Esophagus squamous epithelium (tissue), 5 donors: ENCODE results near the gene ATP8A1. TPM values are rescaled to one million over a fixed set of nuclear protein-coding genes. Genes with fewer than 3 reads are reported as not detected.
"Not testable (repeated sequence)": the region's sequence is repeated elsewhere in the genome, so short reads cannot be mapped to it uniquely, and the experiment has no call there.

Source experiments
- DNase-seq: peaks from one replicate; lab custom pipeline; 2025; lab: John Stamatoyannopoulos, UW
- H3K27ac ChIP-seq, 4 donors: fragments of 200-600 bp; sonication (generic); one replicate each; pipeline ENCODE4 v1.5.1; 2016 to 2019; ENCODE audit warnings: mild to moderate bottlenecking in 1 of 4
- H3K27me3 ChIP-seq, 4 donors: fragments of 200-600 bp; sonication (generic); 1 replicate in 3 of 4; 2 replicates in 1 of 4; pipeline versions ENCODE4 v1.5.1 to v1.6.0; 2017 to 2021; ENCODE audit warnings: antibody characterized with exemption in 1 of 4
- H3K36me3 ChIP-seq, 3 donors: fragments of 200-600 bp; sonication (generic); one replicate each; pipeline ENCODE4 v1.5.1; 2016 to 2019
- H3K4me1 ChIP-seq, 3 donors: fragments of 200-600 bp; sonication (generic); one replicate each; pipeline ENCODE4 v1.5.1; 2017 to 2019
- H3K4me3 ChIP-seq, 4 donors: fragments of 200-600 bp; sonication (generic); 1 replicate in 3 of 4; 2 replicates in 1 of 4; pipeline ENCODE4 v1.5.1; 2016 to 2019; ENCODE audit warnings: mild to moderate bottlenecking in 2 of 4, moderate library complexity in 1 of 4
- H3K9me3 ChIP-seq, 3 donors: fragments of 200-600 bp; sonication (generic); one replicate each; pipeline ENCODE4 v1.5.1; 2016 to 2019
- CTCF ChIP-seq, 6 experiments: fragments of 450-650 bp in 4 of 6; fragments of 200-600 bp in 2 of 6; sonication (generic) in 2 of 6; IDR thresholded peaks; one replicate each; pipeline ENCODE4 v1.5.1; 2016 to 2019; ENCODE audit warnings: antibody characterized with exemption in 6 of 6, mild to moderate bottlenecking in 4 of 6, moderate library complexity in 4 of 6
- POLR2A ChIP-seq, 4 donors: fragments of 450-650 bp; IDR thresholded peaks; one replicate each; pipeline ENCODE4 v1.6.1; 2017; ENCODE audit warnings: antibody characterized with exemption in 4 of 4, mild to moderate bottlenecking in 4 of 4, moderate library complexity in 3 of 4
- WGBS, 2 donors: methylation state at CpG; one replicate each; pipeline ENCODE4 v1.1.5; 2018; 5-methylcytosine and 5-hydroxymethylcytosine counted together
- intact Hi-C: fragments of 100-400 bp; cut with DNase I; formaldehyde crosslinking; loops from one replicate; pipeline ENCODE4 v1.15.0; 2022
- total RNA-seq, 4 donors: library from RNA; depleted of rRNA; stranded (reverse); fragments of >200 nt; gene quantifications; one replicate each; pipeline ENCODE4 v1.1.0, GENCODE V29; 2016
- donor health status: DM: yes; HTN: yes; CAD: no.

The ATP8A1 gene
- total RNA-seq, 4 donors from 2014 or later: 1.9 to 11.8 (median 3.3) TPM

DNA sequence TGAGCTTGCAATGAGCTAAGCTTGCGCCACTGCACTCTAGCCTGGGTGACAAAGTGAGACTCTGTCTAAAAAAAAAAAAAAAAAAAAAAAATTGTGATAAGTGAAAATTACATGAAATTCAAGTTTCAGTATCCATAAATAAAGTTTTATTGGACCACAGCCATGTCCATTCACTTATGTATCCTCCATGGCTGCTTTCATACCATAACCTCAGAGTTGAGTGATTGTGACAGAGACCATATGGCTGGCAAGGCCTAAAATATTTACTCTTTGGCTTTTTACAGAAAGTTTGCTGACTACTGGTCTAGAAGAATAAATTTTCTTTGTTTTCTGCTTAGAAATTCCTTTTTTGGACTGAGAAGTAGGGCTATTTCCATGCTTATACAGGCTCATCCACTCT is 271.4 kb downstream of the ATP8A1 start:
- Histone ChIP-seq H3K9me3 (no peaks in the 10 kb centered on the region), H3K36me3 (no peaks in the 10 kb centered on the region), H3K4me3 (no peak overlapping the region), H3K27me3 (peaks cover 0 to 3% (median 0%) of the 10 kb centered on the region in 4 donors), H3K27ac (no peak overlapping the region), H3K4me1 (no peaks in the 10 kb centered on the region)
- TF ChIP-seq CTCF (IDR thresholded peaks at IDR 0.05): no peak
- no peak for TF ChIP-seq POLR2A (IDR thresholded peaks at IDR 0.05)
- no peak for DNase-seq
- 89 to 100% methylated on average over 1 of the region's 1 CpG for WGBS, 2 donors
- intact Hi-C loops: no loop called here

DNA sequence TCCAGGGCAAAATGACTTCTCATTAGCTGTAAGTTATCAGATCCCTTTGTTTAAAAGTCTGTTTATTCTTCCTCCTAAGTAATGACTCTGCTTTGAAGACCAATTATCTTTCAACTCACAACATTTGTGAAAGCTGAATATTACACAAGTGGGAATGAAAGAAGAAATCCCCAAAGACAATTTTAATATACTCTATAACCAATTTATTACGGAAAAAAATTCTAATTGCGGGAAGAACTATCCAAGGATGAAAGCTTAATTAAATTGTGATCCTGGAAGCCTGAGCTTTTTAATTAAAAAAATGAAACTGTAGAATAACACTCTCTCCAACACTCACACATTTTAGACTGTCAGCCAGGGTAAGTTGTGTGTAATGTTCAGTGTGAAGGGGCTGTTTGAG is 275.2 kb downstream of the ATP8A1 start:
- H3K9me3 ChIP-seq: no peaks in the 10 kb centered on the region
- no peak overlapping the region for H3K27ac ChIP-seq
- peaks cover 0 to 3% (median 0%) of the 10 kb centered on the region in 4 donors for H3K27me3 ChIP-seq
- no peak overlapping the region for H3K4me3 ChIP-seq
- no peaks in the 10 kb centered on the region for H3K4me1 ChIP-seq
- DNase-seq: no peak
- TF ChIP-seq POLR2A (IDR thresholded peaks at IDR 0.05) (no peak), CTCF (IDR thresholded peaks at IDR 0.05) (no peak)
- WGBS, 2 donors: 83 to 90% methylated on average over 2 of the region's 2 CpGs
- no peaks in the 10 kb centered on the region for H3K36me3 ChIP-seq
- intact Hi-C loops: no loop called here

DNA sequence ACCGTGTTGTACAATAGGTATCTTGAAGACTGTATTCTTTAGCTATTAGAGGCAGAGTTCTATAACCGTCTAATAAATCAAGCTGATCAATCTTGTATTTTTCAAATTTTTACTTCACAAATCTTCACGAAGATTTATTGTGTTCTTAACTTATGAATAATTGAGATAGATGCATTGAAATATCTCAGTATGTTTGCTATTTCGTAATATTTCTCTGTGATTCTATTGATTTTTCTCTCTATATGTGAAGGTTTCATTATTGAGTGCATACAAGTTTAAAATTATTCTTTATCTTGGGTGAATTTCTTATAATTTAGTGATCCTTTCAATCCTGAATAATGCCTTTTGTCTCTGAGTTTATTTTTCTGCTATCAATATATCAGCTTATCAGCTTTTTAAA is 279.4 kb downstream of the ATP8A1 start:
- TF ChIP-seq POLR2A (IDR thresholded peaks at IDR 0.05) (no peak), CTCF (IDR thresholded peaks at IDR 0.05) (no peak)
- H3K4me3 ChIP-seq: no peak overlapping the region
- no peaks in the 10 kb centered on the region for H3K36me3 ChIP-seq
- intact Hi-C loops: no loop called here
- peaks cover 0 to 2% (median 0%) of the 10 kb centered on the region in 4 donors for H3K27me3 ChIP-seq
- H3K4me1 ChIP-seq: no peaks in the 10 kb centered on the region
- no peak overlapping the region for H3K27ac ChIP-seq
- no peak for DNase-seq
- WGBS, 2 donors: 81 to 82% methylated on average over 4 of the region's 4 CpGs
- no peaks in the 10 kb centered on the region for H3K9me3 ChIP-seq

GRCh38 chr4:42372303-42372702 is 284.6 kb downstream of the ATP8A1 start:
- 86 to 91% methylated on average over 6 of the region's 6 CpGs for WGBS, 2 donors
- not testable (repeated sequence) for H3K4me3 ChIP-seq, H3K27ac ChIP-seq, H3K4me1 ChIP-seq, H3K27me3 ChIP-seq, H3K36me3 ChIP-seq, H3K9me3 ChIP-seq, DNase-seq
- intact Hi-C loops: loop anchor here (5.0 kb wide), 1 partner anchor 150 kb away; no protein-coding TSS in a partner anchor

- no peak for DNase-seq
- 43 to 53% methylated on average over 2 of the region's 2 CpGs for WGBS, 2 donors
- H3K36me3 ChIP-seq: no peaks in the 10 kb centered on the region
- H3K27ac ChIP-seq: no peak overlapping the region
- no peak overlapping the region for H3K4me3 ChIP-seq
- intact Hi-C loops: loop anchor here (5.0 kb wide), 1 partner anchor 151 kb away; no protein-coding TSS in a partner anchor
- peak; percentile 17 to 58 (median 32) for TF ChIP-seq CTCF (IDR thresholded peaks at IDR 0.05)
- no peak for TF ChIP-seq POLR2A (IDR thresholded peaks at IDR 0.05)
- no peaks in the 10 kb centered on the region for H3K4me1 ChIP-seq
- no peaks in the 10 kb centered on the region for H3K9me3 ChIP-seq
- H3K27me3 ChIP-seq: no peaks in the 10 kb centered on the region
These were observed 285.3 kb downstream of the ATP8A1 start for GRCh38 chr4:42371305-42372252.
